Activated T-cell treated with anti-CD3 and anti-CD28 coated beads for 1 hour (primary cell): ENCODE measurements around the gene SYT3.

ENCODE experiments used
- DNase-seq: peaks from one replicate; pipeline ENCODE4 v3.0.0-alpha.2; 2020; ENCODE audit warnings: low read depth

Gene SYT3, protein sequence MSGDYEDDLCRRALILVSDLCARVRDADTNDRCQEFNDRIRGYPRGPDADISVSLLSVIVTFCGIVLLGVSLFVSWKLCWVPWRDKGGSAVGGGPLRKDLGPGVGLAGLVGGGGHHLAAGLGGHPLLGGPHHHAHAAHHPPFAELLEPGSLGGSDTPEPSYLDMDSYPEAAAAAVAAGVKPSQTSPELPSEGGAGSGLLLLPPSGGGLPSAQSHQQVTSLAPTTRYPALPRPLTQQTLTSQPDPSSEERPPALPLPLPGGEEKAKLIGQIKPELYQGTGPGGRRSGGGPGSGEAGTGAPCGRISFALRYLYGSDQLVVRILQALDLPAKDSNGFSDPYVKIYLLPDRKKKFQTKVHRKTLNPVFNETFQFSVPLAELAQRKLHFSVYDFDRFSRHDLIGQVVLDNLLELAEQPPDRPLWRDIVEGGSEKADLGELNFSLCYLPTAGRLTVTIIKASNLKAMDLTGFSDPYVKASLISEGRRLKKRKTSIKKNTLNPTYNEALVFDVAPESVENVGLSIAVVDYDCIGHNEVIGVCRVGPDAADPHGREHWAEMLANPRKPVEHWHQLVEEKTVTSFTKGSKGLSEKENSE

DNA sequence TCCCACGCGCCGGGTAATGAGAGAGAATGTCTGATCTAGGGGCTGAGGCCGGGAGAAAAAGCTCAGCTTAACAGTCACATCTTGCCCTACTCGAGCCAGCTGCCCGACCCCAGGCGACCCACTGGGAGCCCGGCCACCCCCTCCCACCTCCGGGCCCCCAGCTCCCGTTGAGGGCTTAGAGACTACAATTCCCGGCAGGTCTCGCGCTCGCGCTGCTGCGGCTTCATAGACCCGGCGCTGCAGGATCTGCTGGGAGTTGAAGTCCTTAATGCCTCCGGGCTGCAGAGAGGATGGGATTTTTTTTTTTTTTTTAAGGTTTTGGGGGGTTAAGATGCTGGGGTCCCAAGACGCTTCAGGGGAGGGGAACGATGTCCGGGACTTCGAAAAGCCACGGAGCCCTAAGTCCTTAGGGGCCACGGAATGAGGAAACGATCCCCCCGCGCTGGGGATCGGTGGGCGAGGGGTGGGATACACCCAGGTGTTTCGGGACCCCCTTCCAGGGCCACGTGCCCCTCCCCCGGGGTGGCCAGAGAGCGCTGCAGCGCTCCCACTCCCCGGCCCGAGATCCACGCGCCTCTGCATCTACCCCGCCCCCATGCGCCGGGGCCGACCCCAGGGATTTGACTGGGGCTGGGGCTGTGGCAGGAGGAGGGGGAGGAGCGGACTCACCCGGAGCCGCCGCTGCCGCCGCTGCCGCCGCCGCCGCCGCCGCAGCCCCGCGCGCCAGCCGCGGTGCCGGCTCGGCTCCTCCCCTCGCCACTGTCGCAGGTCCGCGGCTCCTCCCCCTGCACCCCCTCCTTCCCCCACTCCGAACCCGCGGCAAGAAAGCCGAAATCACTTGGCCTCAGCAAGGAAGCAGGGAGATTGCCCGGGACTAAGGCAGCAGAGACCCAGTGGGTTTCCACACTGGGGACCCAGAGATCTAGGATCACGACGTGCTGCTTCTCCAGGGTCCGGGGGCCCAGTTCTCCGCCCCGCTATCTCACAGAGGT lies at the start of gene SYT3:
Gene SYT3 (minus strand): TSS at position 761 of the 992 bp plus-strand sequence. CDS start 2,470 bp downstream, outside the sequence.
- peak; percentile 12 for DNase-seq

DNA sequence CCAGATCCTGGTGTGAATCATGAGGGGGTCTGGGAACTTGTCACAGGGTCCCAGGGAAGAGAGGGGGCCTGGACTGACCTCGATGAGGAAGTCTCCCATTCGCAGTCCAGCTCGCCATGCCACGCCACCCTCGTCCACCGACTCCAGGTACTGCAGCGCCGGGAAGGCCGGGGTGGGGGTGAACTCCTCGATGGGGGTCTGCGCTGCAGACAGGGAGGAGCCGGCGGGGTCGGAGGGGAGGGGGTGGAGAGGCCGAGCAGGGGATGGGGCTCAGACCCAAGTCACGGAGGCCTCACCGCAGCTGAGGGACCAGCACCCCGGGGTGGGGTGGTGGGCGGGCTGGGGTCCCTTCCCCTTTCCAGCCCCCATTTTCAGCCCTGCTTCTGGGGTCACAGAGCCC lies 49.1 kb upstream of the SYT3 start:
- no peak for DNase-seq

DNA sequence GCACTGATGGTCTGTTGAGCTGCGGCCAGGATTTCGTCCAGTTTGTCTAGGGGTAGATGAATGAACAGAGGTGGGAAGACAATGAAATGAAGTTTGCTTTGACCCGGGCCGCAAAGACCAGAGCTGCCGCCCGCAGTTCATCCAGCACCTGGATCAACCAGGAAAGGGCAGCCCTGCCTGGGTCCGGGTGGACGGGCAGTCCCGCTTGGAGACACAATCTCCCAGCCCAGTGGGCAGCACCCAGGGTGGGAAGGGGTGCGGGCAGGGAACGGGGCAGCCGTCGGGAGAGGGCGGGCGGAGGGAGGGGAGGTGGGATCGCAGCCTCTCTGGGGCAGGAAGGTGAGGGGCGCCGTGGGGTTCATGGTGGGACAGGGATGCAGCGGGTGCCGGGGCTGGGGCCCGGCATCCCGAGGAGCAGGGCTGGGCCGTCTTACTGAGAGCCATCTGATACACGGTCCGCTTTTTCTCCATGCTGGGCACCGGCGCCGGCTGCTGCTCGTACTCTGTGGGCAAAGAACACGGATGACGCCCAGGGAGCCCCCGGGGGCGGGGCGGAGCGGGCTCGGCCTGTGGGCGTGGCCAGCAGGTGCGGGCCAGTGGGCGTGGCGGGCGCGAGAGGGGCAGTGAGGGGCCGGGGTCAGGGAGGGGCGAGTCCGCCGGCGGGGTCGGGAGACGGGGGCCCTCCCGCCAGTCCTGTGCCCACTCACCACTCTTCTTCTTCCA lies 46.8 kb upstream of the SYT3 start:
- DNase-seq = no peak

DNA sequence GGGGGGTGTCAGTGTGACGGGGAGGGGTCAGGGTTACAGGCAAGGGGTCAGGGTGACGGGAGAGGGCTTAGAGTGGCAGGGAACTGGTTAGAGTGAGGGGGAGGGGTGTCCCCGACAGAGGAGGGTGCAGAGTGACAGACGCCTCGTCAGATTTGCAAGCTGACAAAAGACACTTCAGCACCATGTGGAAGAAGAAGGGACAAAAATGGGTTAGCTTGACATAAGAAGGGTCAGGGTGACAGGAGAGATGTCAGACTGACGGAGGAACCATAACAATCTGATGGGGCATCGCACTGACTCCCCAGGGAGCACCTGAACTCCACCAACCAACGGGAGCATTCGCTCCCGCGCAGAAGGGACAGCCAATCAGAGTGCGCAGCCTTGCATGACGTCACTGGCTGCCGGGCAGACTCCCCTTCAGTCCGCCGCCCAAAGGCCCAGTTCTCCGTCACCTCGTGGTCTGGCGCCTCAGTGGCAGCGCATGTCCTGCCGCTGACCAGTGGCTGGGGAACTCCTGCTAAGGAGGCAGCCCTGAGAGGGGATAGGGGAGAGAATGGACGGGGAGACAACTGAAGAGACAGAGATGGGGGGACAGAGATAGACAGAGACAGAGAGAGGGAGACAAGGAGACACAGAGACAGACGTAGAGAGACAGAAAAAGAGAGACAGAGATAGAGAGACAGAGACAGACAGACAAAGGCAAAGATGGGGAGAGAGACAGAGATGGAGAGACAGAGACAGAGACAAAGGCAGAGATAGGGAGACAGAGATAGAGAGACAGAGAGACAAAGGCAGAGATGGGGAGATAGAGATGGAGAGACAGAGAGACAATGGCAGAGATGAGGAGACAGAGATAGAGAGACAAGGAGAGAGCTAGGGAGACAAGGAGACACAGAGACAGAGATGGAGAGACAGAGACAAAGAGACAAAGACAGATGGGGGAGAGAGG lies 39.8 kb upstream of the SYT3 start:
- DNase-seq = peak; percentile 50

DNA sequence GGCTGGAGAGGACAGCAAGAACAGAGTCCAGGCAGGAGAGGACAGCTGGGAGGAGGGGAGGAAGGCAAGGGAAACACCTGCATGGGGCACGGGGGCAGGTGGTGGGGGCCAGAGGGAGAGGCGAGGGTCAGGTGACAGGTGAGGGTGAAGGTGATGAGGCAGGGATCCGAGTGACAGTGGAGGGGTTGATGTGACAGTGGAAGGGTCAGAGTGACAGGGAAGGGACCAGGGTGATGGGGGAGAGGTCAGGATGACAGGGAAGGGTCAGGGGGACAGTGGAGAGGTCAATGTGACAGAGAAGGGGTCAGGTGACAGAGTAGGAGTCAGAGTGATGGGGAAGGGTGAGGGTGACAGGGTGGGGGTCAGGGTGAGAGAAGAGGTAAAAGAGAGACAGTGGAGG lies 38.6 kb upstream of the SYT3 start:
- no peak for DNase-seq

DNA sequence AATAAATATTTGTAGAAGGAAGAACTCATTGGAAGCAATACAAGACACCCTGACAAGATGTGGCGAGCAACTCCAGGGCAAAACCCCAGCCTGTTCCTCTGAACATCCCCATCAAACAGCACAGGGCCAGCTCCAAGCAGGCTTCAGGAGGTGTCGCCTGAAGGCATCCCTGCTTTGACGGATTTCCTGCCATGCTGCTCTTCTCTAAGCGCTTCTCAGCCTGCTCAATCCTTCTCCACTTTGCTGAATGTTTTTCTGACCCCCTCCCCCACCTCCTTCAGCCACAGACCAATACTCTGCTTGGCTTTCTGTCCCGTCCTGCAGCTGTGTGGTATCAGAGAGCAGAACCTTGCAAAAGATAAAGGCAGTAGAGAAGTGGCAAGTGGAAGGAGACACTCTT lies 38.0 kb upstream of the SYT3 start:
- no peak for DNase-seq

DNA sequence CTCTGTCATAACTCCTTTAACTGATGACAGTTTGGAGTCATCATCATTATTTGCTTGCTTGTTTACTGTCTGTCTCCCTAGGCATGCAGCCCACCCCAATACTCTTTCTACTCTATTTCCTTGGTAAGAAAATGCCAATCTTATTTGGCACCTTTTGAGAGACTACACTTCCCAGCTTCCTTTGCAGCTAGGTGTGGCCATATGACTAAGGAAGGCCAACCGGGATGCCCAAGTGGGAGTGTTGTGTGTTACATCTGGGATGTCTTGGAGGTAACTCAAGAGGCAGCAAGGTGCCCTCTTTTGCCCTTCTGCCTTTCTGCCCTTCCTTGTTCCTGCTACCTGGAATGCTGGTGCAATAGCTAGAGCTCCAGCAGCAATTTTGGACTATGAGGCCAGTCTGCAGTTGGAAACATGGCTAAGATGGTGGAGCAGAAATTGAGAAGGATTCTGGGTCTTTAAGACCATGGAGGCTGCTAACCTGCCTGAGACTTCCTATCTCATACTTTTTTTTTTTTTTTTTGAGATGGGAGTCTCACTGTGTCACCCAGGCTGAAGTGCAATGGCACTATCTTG lies 37.0 kb upstream of the SYT3 start:
- no peak for DNase-seq

DNA sequence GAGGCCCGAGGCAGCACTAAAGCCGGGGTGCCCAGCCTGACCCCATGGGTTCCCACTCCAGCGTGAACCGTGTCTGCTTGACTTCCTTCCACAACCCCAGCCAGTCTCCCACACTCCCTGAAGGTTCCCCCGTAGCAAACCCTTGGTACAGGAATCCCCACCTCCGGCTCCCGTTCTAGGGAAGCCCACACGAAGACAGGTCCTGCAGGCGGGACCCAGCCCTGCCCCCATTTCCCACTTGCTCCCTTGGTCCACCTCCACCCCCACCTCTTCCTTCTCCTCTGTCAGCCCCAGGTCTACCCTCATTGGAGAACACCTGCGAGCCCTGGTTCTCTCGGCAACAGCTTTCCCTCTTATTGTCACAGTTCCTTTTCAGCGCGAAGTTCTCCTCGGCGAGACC lies 33.4 kb upstream of the SYT3 start:
- DNase-seq = no peak

DNA sequence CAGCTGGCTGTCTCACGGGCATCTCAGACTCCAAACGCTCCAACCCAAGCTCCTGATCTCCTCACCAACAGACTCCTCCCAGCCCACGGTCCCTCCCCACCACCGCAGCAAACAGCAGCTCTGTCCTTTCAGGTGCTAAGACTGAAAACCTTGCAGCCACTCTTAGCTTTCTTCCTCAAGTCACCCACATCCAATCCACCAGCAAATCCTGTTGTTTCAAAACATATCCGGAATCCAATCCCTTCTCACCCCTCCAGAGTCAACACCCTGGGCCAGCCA lies 30.4 kb upstream of the SYT3 start:
- DNase-seq = no peak

DNA sequence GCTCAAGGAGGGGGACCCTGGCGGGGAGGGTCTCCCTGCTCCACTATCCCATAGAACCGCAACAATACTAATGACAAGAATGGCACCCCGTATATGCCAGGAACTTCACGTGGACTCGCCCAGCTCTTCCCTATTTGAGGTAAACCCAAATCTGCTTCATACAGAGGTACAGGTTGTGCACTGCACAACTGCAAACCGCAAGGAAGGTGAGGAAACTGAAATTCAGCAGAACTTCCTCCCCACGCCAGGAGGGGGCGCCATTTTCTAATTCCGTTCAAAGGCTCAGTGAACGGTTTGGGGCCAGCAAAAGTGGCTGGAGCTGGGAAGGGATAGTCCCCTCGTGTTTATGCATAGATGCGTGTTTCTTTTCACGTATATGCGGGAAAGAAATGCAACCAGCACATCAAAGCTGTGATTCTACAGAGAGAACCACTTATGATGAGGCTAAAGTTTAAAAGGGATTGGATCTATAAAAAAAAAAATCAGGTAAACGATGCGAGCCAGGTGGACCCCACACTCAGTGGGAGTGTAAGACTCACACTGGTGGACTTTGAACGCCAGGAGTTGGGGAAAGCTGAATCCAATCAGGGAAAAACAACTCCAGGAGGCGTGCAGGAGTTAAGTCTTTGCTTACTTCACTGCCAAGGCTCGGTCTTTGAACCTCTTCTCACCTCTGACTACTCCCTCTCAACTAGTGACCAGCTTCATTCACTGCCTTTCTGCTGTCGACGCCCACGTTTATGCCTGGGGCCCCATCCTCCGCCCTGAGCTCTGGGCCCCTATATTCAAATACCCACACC lies 29.8 kb upstream of the SYT3 start:
- DNase-seq = peak; percentile 43

DNA sequence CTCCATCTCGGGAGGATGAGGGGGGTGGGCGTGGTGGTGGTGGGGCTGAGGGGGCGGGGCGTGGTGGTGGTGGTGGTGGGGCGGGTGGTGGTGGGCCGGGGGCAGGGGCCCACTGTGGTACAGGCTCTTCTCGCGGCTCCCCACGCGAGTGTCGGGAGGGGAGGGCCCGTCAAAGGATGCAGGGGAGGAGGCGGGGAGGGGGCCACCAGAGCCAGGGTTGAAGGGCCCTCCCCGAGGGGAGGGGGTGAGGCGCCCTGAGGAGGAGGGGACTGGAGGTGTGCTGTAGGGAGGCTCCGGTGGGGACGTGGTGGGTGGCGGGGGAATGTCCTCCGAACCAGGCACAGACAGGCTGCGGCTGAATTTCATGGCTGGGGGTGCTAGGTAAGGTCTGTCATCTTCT lies 29.2 kb upstream of the SYT3 start:
- DNase-seq = no peak

DNA sequence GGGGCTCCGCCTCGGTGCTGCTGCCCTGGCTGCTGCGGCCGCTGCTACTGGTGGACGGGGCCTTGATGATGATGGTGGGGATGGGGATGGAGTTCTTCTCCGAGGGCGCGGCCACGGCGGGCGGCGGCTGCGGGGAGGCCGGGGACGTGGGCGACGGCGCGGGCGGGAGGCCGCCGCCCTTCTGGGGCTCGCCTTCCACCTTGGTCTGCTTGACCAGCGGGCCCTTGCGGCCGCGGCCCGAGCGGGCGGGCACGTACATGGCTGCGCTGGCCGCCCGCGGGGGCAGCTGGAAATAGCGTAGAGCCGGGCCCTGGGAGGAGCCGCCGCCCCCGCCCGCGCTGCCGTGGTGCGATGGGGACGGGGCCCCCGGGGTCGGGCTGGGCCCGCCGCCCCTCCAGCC lies 28.7 kb upstream of the SYT3 start:
- DNase-seq = no peak

DNA sequence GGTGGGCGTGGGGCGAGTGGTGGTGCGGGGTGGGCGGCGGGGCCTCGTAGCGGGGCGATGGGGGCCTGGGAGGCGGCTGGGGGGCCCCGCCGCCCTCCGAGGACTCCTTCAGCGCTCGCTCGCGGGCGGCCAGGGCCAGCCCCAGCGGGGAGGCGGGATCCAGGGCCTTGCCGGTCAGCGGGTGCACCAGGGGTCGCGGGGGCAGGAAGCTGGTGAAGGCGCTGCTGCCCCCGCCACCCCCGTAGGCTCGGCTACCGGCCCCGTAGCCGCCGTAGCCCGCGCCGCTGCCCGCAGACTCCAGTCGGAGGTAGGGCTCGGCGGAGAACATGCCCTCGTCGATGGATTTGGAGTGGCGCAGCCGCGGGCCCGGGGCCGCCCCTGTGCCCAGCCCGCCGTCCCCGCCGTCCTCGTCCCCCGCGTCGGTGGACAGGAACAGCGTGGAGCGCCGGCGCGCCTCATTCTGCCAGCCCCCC lies 28.1 kb upstream of the SYT3 start:
- no peak for DNase-seq

DNA sequence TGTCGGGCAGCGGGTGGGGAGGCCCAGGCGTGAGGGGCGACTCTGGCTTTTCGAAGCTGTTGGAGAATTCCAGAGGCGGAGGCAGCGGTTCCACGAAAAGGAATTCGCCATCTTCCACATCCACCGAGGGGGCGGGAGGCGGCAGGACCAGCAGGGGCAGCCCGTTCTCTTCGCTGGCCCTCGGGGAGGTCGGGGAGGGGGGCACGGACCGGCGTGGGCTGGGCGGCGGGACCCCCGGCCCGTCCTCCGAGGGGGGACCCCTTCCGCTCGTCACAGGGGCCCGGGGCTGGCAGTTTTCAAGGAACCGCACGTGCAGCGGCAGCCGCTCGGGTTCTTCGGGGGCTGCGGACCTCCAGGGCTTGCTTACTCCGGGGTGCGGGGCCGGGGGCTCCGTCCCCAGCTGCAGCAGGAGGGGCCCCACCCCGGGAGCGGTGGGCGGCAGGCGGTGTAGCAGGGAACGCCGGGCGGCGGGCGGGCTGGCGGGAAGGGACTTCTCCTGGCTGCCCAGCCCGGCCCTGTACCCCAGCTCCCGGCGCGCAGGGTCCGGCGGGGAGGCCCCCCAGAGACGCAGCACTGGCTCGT lies 27.6 kb upstream of the SYT3 start:
- no peak for DNase-seq

DNA sequence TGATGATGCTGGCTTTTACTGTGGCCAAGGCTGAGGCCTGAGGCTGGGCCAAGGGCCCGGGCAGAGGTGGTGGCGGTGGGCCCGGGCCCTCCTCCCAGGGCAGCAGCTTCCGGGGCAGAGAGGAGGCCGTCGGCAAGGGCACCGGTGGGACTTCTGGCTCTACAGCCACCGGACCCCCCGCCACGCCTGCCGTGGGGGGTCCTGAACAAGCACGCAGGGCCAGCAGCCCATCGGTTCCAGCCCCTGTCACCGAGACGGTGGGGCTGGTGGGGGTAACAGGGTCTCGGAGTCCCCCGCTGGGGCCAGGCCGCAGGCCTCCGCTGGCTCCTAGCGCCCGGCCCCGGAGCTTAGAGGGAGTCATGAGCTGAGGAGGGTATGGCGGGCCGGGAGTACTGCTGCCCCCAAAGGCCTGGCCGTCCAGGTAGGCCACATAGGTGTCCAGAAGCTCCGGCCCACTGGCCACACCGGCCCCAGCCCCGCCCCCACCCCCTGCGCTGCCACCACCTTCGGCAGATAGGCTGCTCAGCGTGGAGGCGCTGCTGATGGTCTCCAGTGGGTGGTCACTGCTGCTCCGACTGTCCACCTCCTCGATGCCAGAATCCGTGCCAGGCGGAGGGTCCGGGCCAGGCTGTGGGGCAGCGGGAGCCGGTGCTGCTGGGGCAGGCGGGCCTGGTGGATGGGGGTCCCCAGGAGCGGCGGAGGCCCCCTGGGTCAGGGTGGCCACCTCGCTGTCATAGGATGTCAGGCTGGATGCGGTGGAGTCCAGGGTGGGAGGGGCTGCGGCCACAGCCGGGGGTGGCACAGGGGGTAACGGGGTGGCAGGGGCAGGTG lies 26.9 kb upstream of the SYT3 start:
- no peak for DNase-seq

DNA sequence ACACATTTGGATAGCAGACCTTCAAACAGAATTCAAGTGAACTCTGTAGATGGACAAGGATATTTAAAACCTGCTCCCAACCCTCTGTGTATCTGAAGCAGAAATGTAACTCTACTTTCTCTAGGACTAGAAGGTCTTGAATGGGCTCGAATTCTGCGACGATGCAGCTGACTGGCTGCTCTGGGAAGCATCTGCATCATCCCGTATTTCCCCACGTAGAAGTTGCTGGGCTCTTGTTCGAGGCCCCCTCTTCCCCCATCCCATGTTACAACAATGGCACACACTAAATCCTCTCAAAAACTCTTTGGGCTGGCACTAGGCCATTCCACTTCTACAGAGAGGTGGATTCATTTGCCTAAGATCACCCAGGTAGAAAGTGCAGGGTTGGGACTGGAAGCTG lies 24.5 kb upstream of the SYT3 start:
- DNase-seq = no peak

DNA sequence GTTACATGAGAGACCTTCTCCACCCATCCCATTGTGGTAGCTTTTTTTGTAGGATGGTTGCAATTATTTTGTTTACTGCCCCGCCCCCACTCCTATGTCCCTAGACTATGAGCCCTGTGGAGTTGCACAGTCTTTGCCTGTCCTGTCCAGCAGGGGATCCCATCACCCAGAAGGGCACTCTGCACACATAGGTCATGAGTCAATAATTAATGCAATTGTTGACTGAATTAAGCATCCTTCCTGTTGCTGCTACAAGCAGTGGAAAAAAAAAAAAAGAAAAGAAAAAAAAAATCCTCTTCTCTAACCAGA lies 23.8 kb upstream of the SYT3 start:
- no peak for DNase-seq

DNA sequence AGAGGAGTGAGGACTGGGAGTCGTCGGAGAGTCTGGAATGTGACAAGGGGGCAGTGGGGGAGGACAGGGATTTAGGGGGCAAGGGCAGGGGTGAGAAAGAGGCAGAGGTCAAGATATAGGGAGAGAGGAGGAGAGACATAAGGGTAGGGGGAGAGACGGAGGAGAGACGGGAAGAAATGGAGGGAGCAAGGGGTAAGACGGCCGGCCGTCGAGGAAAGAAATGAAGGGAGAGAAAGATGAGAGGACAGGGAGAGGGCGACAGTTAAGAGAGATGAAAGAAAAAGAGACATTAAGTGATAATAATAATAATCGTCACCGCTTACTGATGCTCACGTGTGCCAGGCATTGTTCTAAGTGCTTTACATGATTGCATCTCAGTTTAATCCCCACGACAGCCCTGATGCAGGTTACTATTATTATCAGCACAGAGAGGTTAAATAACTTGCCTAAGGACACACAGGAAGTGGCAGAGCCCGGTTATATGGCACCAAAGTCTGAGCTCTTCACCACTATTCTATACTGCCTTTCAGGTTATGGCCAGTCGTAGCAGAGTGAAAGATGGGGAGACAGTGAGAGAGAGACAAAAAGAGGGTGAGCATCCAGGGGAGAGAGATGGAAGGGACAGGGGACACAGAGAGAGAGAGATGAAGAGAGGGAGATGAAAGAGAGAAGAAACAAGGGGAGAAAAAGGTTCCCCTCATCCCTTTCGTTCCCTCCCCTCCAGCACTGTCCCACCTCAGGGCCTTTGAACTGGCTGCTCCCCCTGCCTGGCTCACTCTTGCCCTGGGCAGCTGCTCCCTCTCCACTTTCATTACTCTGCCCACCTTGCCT lies 23.2 kb upstream of the SYT3 start:
- no peak for DNase-seq
